BE2C (cell line): ENCODE data around the gene COL4A1. TPM values are rescaled to one million over a fixed set of nuclear protein-coding genes. Genes with fewer than 3 reads are reported as not detected.

Source experiments
- DNase-seq: peaks from one replicate; pipeline ENCODE4 v3.0.0-alpha.2; 2020
- H3K27me3 ChIP-seq: fragments of 250-450 bp; sonication (Bioruptor Pico); 2 replicates; pipeline ENCODE4 v1.5.1; 2020; ENCODE audit warnings: mild to moderate bottlenecking
- H3K36me3 ChIP-seq: fragments of 250-450 bp; sonication (Bioruptor Pico); 2 replicates; pipeline ENCODE4 v1.5.1; 2020; ENCODE audit warnings: mild to moderate bottlenecking
- H3K4me1 ChIP-seq: fragments of 250-450 bp; sonication (Bioruptor Pico); 2 replicates; pipeline ENCODE4 v1.5.1; 2020
- H3K4me3 ChIP-seq: 2 replicates; pipeline ENCODE4 v1.5.1; 2011; ENCODE audit warnings: low read depth, low read length
- H3K9me3 ChIP-seq: fragments of 250-450 bp; sonication (Bioruptor Pico); 2 replicates; pipeline ENCODE4 v1.5.1; 2020
- CTCF ChIP-seq: IDR thresholded peaks from 2 replicates; pipeline ENCODE4 v1.5.1; 2012; ENCODE audit warnings: mild to moderate bottlenecking, low read depth, low read length
- polyA plus RNA-seq: library from polyadenylated mRNA; unstranded; fragments of >200 nt; gene quantifications from one replicate; pipeline ENCODE4 v1.2.1, GENCODE V29; 2012; ENCODE audit warnings: low read depth, missing spikeins; ENCODE audit not compliant: insufficient read length, insufficient read depth

The COL4A1 gene
- 4.1 TPM for polyA plus RNA-seq

GRCh38 chr13:110306960-110307766 is at the start of gene COL4A1, which contains the start of gene COL4A2:
Gene COL4A1, minus strand, starts transcription at chr13:110307157. Its CDS starts 130 bp downstream, at chr13:110307027.
Gene COL4A2, plus strand, starts transcription at chr13:110307284. Its CDS starts 620 bp downstream, at chr13:110307904.
- H3K27me3 ChIP-seq, result peaks cover 98% of the 10 kb centered on the region
- DNase-seq, result no peak
- TF ChIP-seq CTCF, result no peak
- no peak within 1 kb of the TSS; the same call in 1 of the 2 replicates for H3K4me3 ChIP-seq
- H3K9me3 ChIP-seq, result no peaks in the 10 kb centered on the region
- no peaks in the 10 kb centered on the region for H3K4me1 ChIP-seq
- H3K36me3 ChIP-seq, result no peaks in the 10 kb centered on the region

- no peaks in the 10 kb centered on the region for H3K36me3 ChIP-seq
- peaks cover 3% of the 10 kb centered on the region; the same call in 1 of the 2 replicates for H3K27me3 ChIP-seq
- no peaks in the 10 kb centered on the region for H3K9me3 ChIP-seq
Observed at GRCh38 chr13:110356362-110356761, 49.4 kb upstream of the COL4A1 start.

GRCh38 chr13:110354715-110355473 is 47.9 kb upstream of the COL4A1 start:
- TF ChIP-seq CTCF, result no peak

More at GRCh38 chr13:110356362-110356761, 49.4 kb upstream of the COL4A1 start:
- DNase-seq, result no peak
- no peak for TF ChIP-seq CTCF
- no peaks in the 10 kb centered on the region for H3K4me1 ChIP-seq
- no peak overlapping the region for H3K4me3 ChIP-seq

GRCh38 chr13:110354123-110354627 is 47.2 kb upstream of the COL4A1 start:
- Histone ChIP-seq H3K9me3 (no peaks in the 10 kb centered on the region), H3K4me1 (no peaks in the 10 kb centered on the region), H3K27me3 (peaks cover 5% of the 10 kb centered on the region; the same call in 1 of the 2 replicates), H3K4me3 (no peak overlapping the region), H3K36me3 (no peaks in the 10 kb centered on the region)
- no peak for TF ChIP-seq CTCF
- DNase-seq, result no peak

More at GRCh38 chr13:110354715-110355473, 47.9 kb upstream of the COL4A1 start:
- no peak overlapping the region for H3K4me3 ChIP-seq
- no peaks in the 10 kb centered on the region for H3K4me1 ChIP-seq
- H3K27me3 ChIP-seq, result peaks cover 4% of the 10 kb centered on the region; the same call in 1 of the 2 replicates
- H3K9me3 ChIP-seq, result no peaks in the 10 kb centered on the region
- no peak for DNase-seq
- H3K36me3 ChIP-seq, result no peaks in the 10 kb centered on the region

GRCh38 chr13:110353339-110353977 is 46.5 kb upstream of the COL4A1 start:
- H3K4me3 ChIP-seq, result no peak overlapping the region
- no peaks in the 10 kb centered on the region for H3K9me3 ChIP-seq
- no peak for DNase-seq
- no peak for TF ChIP-seq CTCF
- H3K4me1 ChIP-seq, result no peaks in the 10 kb centered on the region
- peaks cover 5% of the 10 kb centered on the region; the same call in 1 of the 2 replicates for H3K27me3 ChIP-seq
- H3K36me3 ChIP-seq, result no peaks in the 10 kb centered on the region
